Epithelial cell of proximal tubule (primary cell): ENCODE data around the gene C17orf114.

ENCODE experiments used
- DNase-seq: peaks from one replicate; pipeline ENCODE4 v3.0.0-alpha.2; 2011; ENCODE audit warnings: low read depth
- H3K4me3 ChIP-seq: 2 replicates; pipeline ENCODE4 v1.5.1; 2011; ENCODE audit warnings: low read depth, mild to moderate bottlenecking, low read length
- TF ChIP-seq, protein P1 (sequence below): conservative IDR thresholded peaks from 2 replicates; pipeline ENCODE4 v1.5.1; 2012; ENCODE audit warnings: low read depth, mild to moderate bottlenecking, low read length

The C17orf114 gene

DNA sequence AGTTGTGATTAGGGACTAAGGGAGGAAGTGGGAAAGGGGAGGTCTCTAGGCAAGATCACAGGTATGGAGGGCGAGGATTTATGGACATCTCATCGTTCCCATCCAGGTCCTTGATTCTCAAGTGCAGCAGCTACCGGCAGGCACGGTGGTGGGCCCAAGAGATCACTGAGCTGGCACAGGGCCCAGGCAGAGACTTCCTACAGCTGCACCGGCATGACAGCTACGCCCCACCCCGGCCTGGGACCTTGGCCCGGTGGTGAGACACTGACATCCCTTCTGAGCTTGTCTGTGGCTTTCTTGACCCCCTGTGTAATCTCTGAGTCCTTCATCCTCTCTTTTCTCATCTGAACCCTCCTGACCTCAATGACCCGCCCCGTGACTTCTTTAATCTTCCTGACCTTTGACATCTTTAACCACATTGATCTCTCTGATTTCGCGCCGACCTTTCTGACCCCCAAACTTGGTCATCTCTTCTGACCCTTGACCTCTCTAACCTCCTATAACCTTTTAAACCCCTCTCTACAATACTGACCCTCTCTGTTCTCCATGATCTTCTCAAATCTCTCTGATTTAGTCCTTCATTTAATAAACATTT, 8.7 kb upstream of the C17orf114 start:
- TF ChIP-seq, protein P1, sequence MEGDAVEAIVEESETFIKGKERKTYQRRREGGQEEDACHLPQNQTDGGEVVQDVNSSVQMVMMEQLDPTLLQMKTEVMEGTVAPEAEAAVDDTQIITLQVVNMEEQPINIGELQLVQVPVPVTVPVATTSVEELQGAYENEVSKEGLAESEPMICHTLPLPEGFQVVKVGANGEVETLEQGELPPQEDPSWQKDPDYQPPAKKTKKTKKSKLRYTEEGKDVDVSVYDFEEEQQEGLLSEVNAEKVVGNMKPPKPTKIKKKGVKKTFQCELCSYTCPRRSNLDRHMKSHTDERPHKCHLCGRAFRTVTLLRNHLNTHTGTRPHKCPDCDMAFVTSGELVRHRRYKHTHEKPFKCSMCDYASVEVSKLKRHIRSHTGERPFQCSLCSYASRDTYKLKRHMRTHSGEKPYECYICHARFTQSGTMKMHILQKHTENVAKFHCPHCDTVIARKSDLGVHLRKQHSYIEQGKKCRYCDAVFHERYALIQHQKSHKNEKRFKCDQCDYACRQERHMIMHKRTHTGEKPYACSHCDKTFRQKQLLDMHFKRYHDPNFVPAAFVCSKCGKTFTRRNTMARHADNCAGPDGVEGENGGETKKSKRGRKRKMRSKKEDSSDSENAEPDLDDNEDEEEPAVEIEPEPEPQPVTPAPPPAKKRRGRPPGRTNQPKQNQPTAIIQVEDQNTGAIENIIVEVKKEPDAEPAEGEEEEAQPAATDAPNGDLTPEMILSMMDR: no peak
- DNase-seq: no peak
- no peak overlapping the region for H3K4me3 ChIP-seq

DNA sequence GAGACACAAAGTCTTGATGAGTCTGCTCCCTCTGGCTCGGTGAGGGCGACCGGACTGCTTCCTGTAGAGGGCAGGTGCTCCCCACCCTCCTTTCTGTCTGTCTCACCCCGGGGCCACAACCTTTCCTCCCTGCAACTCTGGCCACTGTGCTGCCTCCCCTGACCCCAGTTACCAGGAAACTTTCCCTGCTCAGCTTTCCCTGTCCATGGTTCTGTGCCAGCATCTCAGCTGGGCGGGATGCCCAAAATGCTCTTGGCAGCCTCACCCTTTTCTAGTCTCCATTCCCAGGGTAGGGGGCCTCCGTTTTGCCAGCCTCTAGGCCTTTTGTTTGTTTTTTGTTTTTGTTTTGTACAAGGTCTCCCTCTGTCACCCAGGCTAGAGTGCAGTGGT, 6.2 kb upstream of the C17orf114 start:
- TF ChIP-seq, protein P1: no peak
- DNase-seq: no peak
- H3K4me3 ChIP-seq: no peak overlapping the region

DNA sequence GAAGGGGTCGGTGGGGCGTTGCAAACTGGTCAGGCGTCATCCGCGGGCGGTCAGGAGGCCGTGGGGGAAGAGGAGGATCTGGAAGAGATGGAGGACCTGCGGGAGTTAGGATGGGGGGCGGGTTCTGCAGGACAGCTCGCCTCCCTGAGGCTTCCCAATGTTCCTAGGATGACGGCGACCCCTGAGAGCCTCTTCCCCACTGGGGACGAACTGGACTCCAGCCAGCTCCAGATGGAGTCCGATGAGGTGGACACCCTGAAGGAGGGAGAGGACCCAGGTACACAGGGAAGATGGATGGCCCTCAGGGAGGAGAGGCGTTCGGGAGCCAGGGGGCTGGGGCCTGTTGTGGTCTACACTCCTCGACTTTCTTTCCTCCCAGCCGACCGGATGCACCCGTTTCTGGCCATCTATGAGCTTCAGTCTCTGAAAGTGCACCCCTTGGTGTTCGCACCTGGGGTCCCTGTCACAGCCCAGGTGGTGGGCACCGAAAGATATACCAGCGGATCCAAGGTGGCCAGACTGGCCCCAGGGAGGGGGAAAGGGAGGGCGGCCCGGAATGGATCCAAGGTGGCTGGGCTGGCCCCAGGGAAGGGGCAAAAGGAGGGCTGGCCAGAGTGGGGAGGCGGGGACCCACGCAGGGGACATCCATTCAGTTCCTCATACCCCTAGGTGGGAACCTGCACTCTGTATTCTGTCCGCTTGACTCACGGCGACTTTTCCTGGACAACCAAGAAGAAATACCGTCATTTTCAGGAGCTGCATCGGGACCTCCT, 5.7 kb upstream of the C17orf114 start:
- no peak for DNase-seq
- peak overlapping the region; percentile 85 for H3K4me3 ChIP-seq
- TF ChIP-seq, protein P1: no peak

DNA sequence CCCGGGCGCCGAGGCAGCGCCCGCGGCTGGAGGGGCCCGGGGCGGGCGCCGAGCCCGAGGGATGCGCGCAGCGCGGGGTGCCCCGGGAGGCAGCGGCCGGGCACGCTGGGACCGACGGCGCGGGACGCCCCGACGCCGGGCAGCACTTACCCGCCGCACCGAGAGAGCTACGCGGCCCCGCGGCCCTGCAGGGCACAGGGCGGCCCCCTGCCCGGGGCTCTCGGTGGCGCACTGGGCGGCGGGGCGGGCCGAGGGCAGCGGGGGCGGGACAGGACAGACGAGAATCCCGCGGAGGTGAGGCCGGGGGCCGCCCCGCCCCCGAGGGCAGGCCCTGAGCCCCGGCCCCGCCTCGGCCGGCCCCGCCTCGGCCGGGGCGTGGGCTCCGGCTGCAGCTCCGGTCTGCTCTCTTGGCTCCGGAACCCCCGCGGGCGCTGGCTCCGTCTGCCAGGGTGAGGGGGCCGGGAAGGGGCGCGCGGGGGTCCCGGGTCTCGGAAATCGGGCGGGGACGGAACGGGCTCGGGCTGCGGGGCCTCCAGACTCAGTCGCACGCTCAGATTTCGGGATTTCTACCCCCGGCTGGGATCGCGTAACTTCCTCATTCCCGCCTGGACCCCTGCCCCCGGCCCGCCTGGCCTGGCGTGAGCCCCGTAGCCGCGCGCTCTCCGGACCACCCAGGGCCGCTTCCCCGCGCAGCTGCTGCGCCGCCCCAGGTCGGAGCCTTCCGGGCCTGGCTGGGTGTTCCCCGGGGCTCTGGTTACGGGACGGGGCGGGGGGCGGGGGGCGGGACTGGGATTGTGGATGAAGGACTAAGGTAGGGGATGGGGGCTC, 4.9 kb upstream of the C17orf114 start, which contains the start of gene PLD2:
PLD2 (plus strand) TSS at position 376 of the 828 bp plus-strand sequence. CDS start 621 bp downstream, outside the sequence.
- peak within 1 kb of the TSS; percentile 85 for H3K4me3 ChIP-seq
- TF ChIP-seq, protein P1: no peak
- no peak for DNase-seq

DNA sequence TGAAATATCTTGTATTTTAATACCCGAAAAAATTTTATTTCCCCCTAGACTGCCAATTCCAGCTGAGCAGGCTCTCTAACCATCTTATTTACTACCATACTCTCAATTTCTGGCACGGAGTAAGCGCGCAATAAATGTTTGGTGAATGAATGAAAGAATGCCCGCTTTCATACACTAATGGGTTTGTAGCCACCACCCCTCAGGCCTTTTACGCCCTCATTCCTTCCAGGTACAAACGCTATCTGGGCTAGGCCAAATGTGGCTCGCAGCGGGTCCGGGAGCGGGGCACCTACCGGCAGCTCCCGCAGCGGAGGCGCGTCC, 4.3 kb upstream of the C17orf114 start:
- H3K4me3 ChIP-seq: peak overlapping the region; percentile 85
- DNase-seq: no peak
- TF ChIP-seq, protein P1: no peak

DNA sequence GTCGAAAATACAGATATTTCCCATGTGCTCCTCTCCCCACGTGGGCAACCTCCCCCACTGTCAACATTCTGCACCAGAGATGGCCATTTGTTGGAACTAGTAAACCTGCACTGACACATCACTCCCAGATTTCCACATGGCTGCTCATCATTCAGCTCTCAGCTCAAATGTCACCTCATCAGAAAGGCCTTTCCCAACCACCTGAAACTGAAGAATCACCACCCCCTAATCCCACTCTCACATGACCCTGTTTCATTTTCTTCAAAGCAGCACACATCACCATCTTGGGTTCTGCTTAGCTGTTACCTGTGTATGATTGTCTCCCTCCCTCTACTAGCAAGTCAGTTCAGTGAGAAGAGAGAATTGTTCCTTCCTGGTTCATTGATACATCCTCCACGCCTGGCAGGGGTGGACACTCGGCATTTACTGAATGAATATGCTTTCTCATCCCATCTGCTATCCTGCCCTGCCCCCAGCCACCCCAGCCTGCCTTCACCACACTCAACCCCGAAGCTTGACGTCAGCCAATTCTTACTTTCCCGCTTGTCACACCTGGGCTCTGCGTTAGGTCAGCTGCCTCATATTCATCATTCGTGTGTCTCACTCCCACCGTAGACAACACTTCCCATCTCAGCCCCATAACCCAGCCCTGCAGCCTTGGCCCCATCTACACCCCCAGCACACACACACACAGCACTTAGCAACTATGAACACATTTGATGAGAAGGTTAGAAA, 1.5 kb downstream of the C17orf114 start:
- TF ChIP-seq, protein P1: no peak
- H3K4me3 ChIP-seq: no peak overlapping the region
- DNase-seq: no peak
